A549 (cell line): ENCODE measurements around the gene CAB39.

Experiments used
- ESRRA ChIP-seq: fragments of 150-350 bp; IDR thresholded peaks from 2 replicates; pipeline ENCODE4 v1.6.1; 2014; ENCODE audit warnings: mild to moderate bottlenecking, low read length, borderline replicate concordance
- SREBF2 ChIP-seq: fragments of 450-650 bp; IDR thresholded peaks from 2 replicates; pipeline ENCODE4 v1.6.1; 2014; ENCODE audit warnings: mild to moderate bottlenecking, moderate library complexity
- TF ChIP-seq, protein P1 (sequence below): fragments of 200-600 bp; sonication (generic); IDR thresholded peaks from 2 replicates; pipeline ENCODE4 v1.6.1; 2016; ENCODE audit warnings: antibody characterized with exemption, mild to moderate bottlenecking, moderate library complexity
- TF ChIP-seq, protein P2 (sequence below): fragments of >200 bp; sonication (Bioruptor Twin); formaldehyde crosslinking; IDR thresholded peaks from 3 replicates; pipeline ENCODE4 v1.5.1; 2016
- TF ChIP-seq, protein P3 (sequence below): fragments of 250-450 bp; sonication (Bioruptor Pico); IDR thresholded peaks from 2 replicates; pipeline ENCODE4 v1.5.0; 2021; ENCODE audit warnings: mild to moderate bottlenecking, moderate library complexity, borderline replicate concordance

DNA sequence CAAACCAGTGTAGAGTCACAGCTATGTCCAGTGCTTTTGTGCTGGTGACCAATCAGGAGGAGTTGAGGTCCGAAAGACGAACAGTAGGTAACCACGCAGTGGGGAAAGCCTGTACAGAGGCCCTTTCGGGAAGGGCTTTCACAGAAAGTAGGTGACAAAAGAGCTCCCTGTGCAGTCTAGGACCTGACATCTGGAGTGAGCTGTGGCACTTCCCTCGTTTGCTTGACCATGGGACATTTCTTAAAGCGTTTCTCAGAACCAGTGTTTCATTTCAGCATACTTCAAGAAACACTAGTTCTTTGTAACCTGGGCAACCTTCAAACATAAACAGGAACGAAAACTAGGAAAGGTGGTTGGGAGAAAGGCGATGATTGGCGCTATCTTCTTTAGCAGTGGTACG lies 96.4 kb downstream of the CAB39 start:
- TF ChIP-seq, protein P1, sequence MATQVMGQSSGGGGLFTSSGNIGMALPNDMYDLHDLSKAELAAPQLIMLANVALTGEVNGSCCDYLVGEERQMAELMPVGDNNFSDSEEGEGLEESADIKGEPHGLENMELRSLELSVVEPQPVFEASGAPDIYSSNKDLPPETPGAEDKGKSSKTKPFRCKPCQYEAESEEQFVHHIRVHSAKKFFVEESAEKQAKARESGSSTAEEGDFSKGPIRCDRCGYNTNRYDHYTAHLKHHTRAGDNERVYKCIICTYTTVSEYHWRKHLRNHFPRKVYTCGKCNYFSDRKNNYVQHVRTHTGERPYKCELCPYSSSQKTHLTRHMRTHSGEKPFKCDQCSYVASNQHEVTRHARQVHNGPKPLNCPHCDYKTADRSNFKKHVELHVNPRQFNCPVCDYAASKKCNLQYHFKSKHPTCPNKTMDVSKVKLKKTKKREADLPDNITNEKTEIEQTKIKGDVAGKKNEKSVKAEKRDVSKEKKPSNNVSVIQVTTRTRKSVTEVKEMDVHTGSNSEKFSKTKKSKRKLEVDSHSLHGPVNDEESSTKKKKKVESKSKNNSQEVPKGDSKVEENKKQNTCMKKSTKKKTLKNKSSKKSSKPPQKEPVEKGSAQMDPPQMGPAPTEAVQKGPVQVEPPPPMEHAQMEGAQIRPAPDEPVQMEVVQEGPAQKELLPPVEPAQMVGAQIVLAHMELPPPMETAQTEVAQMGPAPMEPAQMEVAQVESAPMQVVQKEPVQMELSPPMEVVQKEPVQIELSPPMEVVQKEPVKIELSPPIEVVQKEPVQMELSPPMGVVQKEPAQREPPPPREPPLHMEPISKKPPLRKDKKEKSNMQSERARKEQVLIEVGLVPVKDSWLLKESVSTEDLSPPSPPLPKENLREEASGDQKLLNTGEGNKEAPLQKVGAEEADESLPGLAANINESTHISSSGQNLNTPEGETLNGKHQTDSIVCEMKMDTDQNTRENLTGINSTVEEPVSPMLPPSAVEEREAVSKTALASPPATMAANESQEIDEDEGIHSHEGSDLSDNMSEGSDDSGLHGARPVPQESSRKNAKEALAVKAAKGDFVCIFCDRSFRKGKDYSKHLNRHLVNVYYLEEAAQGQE, result no peak
- TF ChIP-seq, protein P2, sequence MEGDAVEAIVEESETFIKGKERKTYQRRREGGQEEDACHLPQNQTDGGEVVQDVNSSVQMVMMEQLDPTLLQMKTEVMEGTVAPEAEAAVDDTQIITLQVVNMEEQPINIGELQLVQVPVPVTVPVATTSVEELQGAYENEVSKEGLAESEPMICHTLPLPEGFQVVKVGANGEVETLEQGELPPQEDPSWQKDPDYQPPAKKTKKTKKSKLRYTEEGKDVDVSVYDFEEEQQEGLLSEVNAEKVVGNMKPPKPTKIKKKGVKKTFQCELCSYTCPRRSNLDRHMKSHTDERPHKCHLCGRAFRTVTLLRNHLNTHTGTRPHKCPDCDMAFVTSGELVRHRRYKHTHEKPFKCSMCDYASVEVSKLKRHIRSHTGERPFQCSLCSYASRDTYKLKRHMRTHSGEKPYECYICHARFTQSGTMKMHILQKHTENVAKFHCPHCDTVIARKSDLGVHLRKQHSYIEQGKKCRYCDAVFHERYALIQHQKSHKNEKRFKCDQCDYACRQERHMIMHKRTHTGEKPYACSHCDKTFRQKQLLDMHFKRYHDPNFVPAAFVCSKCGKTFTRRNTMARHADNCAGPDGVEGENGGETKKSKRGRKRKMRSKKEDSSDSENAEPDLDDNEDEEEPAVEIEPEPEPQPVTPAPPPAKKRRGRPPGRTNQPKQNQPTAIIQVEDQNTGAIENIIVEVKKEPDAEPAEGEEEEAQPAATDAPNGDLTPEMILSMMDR, result no peak
- TF ChIP-seq ESRRA, result no peak
- TF ChIP-seq, protein P3, sequence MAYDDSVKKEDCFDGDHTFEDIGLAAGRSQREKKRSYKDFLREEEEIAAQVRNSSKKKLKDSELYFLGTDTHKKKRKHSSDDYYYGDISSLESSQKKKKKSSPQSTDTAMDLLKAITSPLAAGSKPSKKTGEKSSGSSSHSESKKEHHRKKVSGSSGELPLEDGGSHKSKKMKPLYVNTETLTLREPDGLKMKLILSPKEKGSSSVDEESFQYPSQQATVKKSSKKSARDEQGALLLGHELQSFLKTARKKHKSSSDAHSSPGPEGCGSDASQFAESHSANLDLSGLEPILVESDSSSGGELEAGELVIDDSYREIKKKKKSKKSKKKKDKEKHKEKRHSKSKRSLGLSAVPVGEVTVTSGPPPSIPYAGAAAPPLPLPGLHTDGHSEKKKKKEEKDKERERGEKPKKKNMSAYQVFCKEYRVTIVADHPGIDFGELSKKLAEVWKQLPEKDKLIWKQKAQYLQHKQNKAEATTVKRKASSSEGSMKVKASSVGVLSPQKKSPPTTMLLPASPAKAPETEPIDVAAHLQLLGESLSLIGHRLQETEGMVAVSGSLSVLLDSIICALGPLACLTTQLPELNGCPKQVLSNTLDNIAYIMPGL, result no peak
- TF ChIP-seq SREBF2, result no peak
